SK-N-MC (cell line): ENCODE data around the gene PROK2.

ENCODE experiments used
- EZH2 ChIP-seq: fragments of 200-600 bp; sonication (generic); IDR thresholded peaks from one replicate; pipeline ENCODE4 v1.6.1; 2017; ENCODE audit warnings: antibody characterized with exemption
- POLR2AphosphoS5 ChIP-seq: IDR thresholded peaks from 2 replicates; pipeline ENCODE4 v1.6.1; 2012; ENCODE audit warnings: mild to moderate bottlenecking, low read depth, low read length, borderline replicate concordance

DNA sequence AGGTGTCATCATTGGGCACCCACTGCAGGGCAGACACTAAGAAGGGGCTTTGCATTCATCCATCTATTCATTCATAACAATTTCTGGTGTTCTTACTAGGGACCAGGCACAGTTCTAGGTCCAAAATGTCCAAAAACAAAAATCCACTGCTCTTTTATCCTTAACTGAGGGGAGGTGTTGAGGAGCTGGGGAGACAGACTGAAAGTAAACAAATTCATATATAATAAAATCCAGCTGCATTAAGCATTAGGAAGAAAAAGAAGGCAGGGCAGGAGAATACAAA, 60.8 kb downstream of the PROK2 start:
- TF ChIP-seq EZH2 (no peak), POLR2AphosphoS5 (no peak)
